ENCODE data around the gene TRIO.

DNA sequence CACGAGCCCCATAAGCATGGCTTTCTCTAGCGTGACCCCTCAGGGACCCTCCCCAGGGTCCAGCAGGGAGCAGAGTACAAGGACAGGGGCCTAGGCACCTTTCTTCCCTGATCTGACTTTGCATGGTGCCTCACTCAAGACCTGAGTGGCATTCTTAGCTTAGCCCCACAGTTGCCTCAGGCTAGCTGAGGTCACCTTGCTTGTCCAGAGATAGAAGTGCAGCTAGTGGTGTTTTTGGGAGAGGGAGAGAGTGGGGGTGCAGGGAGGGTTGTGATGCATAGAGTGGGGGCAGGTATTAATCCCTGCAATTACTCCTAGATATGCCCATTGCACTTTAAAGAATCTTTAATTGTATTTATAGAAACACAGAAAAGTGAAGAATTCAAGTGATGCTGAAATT is 8.4 kb upstream of the TRIO start:
- TF ChIP-seq, protein P1, sequence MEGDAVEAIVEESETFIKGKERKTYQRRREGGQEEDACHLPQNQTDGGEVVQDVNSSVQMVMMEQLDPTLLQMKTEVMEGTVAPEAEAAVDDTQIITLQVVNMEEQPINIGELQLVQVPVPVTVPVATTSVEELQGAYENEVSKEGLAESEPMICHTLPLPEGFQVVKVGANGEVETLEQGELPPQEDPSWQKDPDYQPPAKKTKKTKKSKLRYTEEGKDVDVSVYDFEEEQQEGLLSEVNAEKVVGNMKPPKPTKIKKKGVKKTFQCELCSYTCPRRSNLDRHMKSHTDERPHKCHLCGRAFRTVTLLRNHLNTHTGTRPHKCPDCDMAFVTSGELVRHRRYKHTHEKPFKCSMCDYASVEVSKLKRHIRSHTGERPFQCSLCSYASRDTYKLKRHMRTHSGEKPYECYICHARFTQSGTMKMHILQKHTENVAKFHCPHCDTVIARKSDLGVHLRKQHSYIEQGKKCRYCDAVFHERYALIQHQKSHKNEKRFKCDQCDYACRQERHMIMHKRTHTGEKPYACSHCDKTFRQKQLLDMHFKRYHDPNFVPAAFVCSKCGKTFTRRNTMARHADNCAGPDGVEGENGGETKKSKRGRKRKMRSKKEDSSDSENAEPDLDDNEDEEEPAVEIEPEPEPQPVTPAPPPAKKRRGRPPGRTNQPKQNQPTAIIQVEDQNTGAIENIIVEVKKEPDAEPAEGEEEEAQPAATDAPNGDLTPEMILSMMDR (IDR thresholded peaks at IDR 0.05; ENCODE audit: poor library complexity) = no peak
- no peak for TF ChIP-seq EZH2 (IDR thresholded peaks at IDR 0.05; ENCODE audit: borderline replicate concordance)
